IMR-90 (cell line): Measurements from ENCODE around the gene ARL4C. TPM values are rescaled to one million over a fixed set of nuclear protein-coding genes. Genes with fewer than 3 reads are reported as not detected.

Source experiments
- ATAC-seq: fragments of 200-7000 bp; cut with Tn5 transposase; 2 replicates; pipeline ENCODE4 v1.9.1; 2020; ENCODE audit warnings: low read depth, mild to moderate bottlenecking, moderate library complexity
- Bru-seq: library from RNA; stranded (reverse); fragments of 400-500 nt; gene quantifications from one replicate; lab custom pipeline; 2021; lab: Mats Ljungman, UMichigan
- BruChase-seq, 2 experiments: library from RNA; stranded (reverse); fragments of 400-500 nt; gene quantifications; one replicate each; lab custom pipeline; 2021; lab: Mats Ljungman, UMichigan
- BruUV-seq: library from RNA; stranded (reverse); fragments of 400-500 nt; replicated peaks from 2 replicates; lab custom pipeline; 2021; lab: Mats Ljungman, UMichigan
- CTCF ChIA-PET: fragments of 300-600 bp; formaldehyde crosslinking; extraction: SDS; loops from one replicate; lab custom pipeline; 2021; ENCODE audit warnings: antibody characterized with exemption; lab: Yijun Ruan, JAX
- POLR2A ChIA-PET: fragments of 300-600 bp; sonication (Branson Sonifier 250); formaldehyde crosslinking; loops from one replicate; lab custom pipeline; 2022; ENCODE audit warnings: antibody characterized with exemption; ENCODE audit not compliant: unreplicated experiment; lab: Charles Lee
- DNase-seq: peaks from one replicate; pipeline ENCODE4 v3.0.0; 2013
- H2AFZ ChIP-seq: replicated peaks from 2 replicates; pipeline ENCODE3; 2013; ENCODE audit warnings: low read length, mild to moderate bottlenecking; ENCODE audit not compliant: poor library complexity
- H2AK5ac ChIP-seq: 2 replicates; pipeline ENCODE4 v1.6.1; 2013; ENCODE audit warnings: low read depth, low read length, inconsistent platforms
- H2AK9ac ChIP-seq: replicated peaks from 2 replicates; pipeline ENCODE3; 2013; ENCODE audit warnings: mild to moderate bottlenecking, low read depth, low read length, moderate library complexity; ENCODE audit not compliant: poor library complexity
- H2BK120ac ChIP-seq: 2 replicates; pipeline ENCODE4 v1.6.1; 2013; ENCODE audit warnings: low read depth, low read length, inconsistent platforms
- H2BK15ac ChIP-seq: 3 replicates; pipeline ENCODE4 v1.6.1; 2013; ENCODE audit warnings: low read depth, low read length, inconsistent platforms
- H2BK20ac ChIP-seq: 2 replicates; pipeline ENCODE4 v1.6.1; 2013; ENCODE audit warnings: low read depth, mild to moderate bottlenecking, inconsistent platforms, low read length, moderate library complexity
- H2BK5ac ChIP-seq: 2 replicates; pipeline ENCODE4 v1.6.1; 2013; ENCODE audit warnings: mild to moderate bottlenecking, low read depth, low read length, inconsistent platforms; ENCODE audit not compliant: poor library complexity, severe bottlenecking
- H3K14ac ChIP-seq: replicated peaks from 2 replicates; pipeline ENCODE4 v1.6.1; 2013; ENCODE audit warnings: low read depth, low read length, inconsistent platforms
- H3K18ac ChIP-seq: 2 replicates; pipeline ENCODE4 v1.6.1; 2013; ENCODE audit warnings: low read depth, low read length, control low read depth
- H3K23ac ChIP-seq: 2 replicates; pipeline ENCODE4 v1.6.1; 2013; ENCODE audit warnings: low read depth, low read length, inconsistent platforms
- H3K27ac ChIP-seq: 2 replicates; pipeline ENCODE4 v1.5.1; 2013; ENCODE audit warnings: mild to moderate bottlenecking, control low read depth, low read length; ENCODE audit not compliant: insufficient read depth
- H3K27me3 ChIP-seq: 2 replicates; pipeline ENCODE4 v1.6.1; 2013; ENCODE audit warnings: low read length; ENCODE audit not compliant: control insufficient read depth, insufficient read depth
- H3K36me3 ChIP-seq: 2 replicates; pipeline ENCODE4 v1.6.1; 2013; ENCODE audit warnings: low read length, mixed read lengths; ENCODE audit not compliant: control insufficient read depth, insufficient read depth
- H3K4ac ChIP-seq: 2 replicates; pipeline ENCODE4 v1.6.1; 2013; ENCODE audit warnings: low read depth, low read length, inconsistent platforms
- H3K4me1 ChIP-seq: 2 replicates; pipeline ENCODE4 v1.6.1; 2013; ENCODE audit warnings: low read length, mixed read lengths; ENCODE audit not compliant: control insufficient read depth, insufficient read depth
- H3K4me2 ChIP-seq: 2 replicates; pipeline ENCODE4 v1.6.1; 2013; ENCODE audit warnings: low read depth, mild to moderate bottlenecking, control low read depth, low read length, moderate library complexity
- H3K4me3 ChIP-seq: 2 replicates; pipeline ENCODE4 v1.5.1; 2013; ENCODE audit warnings: low read depth, mild to moderate bottlenecking, control low read depth, low read length, moderate library complexity; ENCODE audit not compliant: insufficient read depth
- H3K56ac ChIP-seq: 2 replicates; pipeline ENCODE4 v1.6.1; 2013; ENCODE audit warnings: low read length, inconsistent platforms; ENCODE audit not compliant: insufficient read depth; ENCODE audit errors: extremely low read depth
- H3K79me1 ChIP-seq, 2 experiments: 2 replicates each; pipeline ENCODE4 v1.6.1; 2013; ENCODE audit warnings: low read length in 2 of 2, inconsistent platforms in 1 of 2, low read depth in 1 of 2
- H3K9ac ChIP-seq: 2 replicates; pipeline ENCODE4 v1.6.1; 2013; ENCODE audit warnings: low read depth, low read length, control low read depth
- H3K9me1 ChIP-seq: 2 replicates; pipeline ENCODE4 v1.6.1; 2013; ENCODE audit warnings: low read length, inconsistent platforms; ENCODE audit not compliant: insufficient read depth
- H3K9me3 ChIP-seq: 2 replicates; pipeline ENCODE4 v1.6.1; 2013; ENCODE audit warnings: low read length; ENCODE audit not compliant: control insufficient read depth, insufficient read depth
- H4K20me1 ChIP-seq: 2 replicates; pipeline ENCODE4 v1.6.1; 2013; ENCODE audit warnings: low read length, inconsistent platforms; ENCODE audit not compliant: insufficient read depth
- H4K5ac ChIP-seq: 2 replicates; pipeline ENCODE4 v1.6.1; 2013; ENCODE audit warnings: mild to moderate bottlenecking, low read depth, low read length, control low read depth
- H4K8ac ChIP-seq, 2 experiments: 2 replicates each; pipeline ENCODE4 v1.6.1; 2013; ENCODE audit warnings: low read depth in 2 of 2, low read length in 2 of 2, control low read depth in 1 of 2, inconsistent platforms in 1 of 2
- H4K91ac ChIP-seq: 2 replicates; pipeline ENCODE4 v1.6.1; 2013; ENCODE audit warnings: low read depth, low read length, inconsistent platforms; ENCODE audit not compliant: insufficient read depth
- BHLHE40 ChIP-seq: fragments of 150-350 bp; IDR thresholded peaks from 2 replicates; pipeline ENCODE4 v1.6.1; 2016; ENCODE audit warnings: mild to moderate bottlenecking, low read depth, low read length
- CEBPB ChIP-seq: IDR thresholded peaks from 2 replicates; pipeline ENCODE4 v1.6.1; 2012; ENCODE audit warnings: low read depth, low read length, improper control_type of control experiment
- CHD1 ChIP-seq: IDR thresholded peaks from 2 replicates; pipeline ENCODE4 v1.6.1; 2012; ENCODE audit warnings: low read depth, low read length, improper control_type of control experiment
- MAFK ChIP-seq: IDR thresholded peaks from 2 replicates; pipeline ENCODE4 v1.6.1; 2012; ENCODE audit warnings: low read depth, low read length, improper control_type of control experiment
- MAZ ChIP-seq: IDR thresholded peaks from 2 replicates; pipeline ENCODE4 v1.6.1; 2012; ENCODE audit warnings: low read depth, mild to moderate bottlenecking, low read length, improper control_type of control experiment, moderate library complexity, borderline replicate concordance
- MXI1 ChIP-seq: IDR thresholded peaks from 2 replicates; pipeline ENCODE4 v1.6.1; 2012; ENCODE audit warnings: low read depth, mild to moderate bottlenecking, low read length, moderate library complexity, borderline replicate concordance
- RCOR1 ChIP-seq: IDR thresholded peaks from 2 replicates; pipeline ENCODE4 v1.6.1; 2012; ENCODE audit warnings: mild to moderate bottlenecking, low read length, improper control_type of control experiment; ENCODE audit not compliant: insufficient replicate concordance
- RFX5 ChIP-seq: IDR thresholded peaks from 2 replicates; pipeline ENCODE4 v1.8.0; 2012; ENCODE audit warnings: low read depth, mild to moderate bottlenecking, low read length, moderate library complexity
- SMC3 ChIP-seq: fragments of 150-350 bp; IDR thresholded peaks from 2 replicates; pipeline ENCODE4 v1.6.1; 2016; ENCODE audit warnings: low read depth, mild to moderate bottlenecking, antibody characterized with exemption, low read length, moderate library complexity
- WGBS, 2 experiments: methylation state at CpG; one replicate each; pipeline versions ENCODE4 v1.1.5 to v1.1.7; 2013; ENCODE audit warnings: missing lambda C conversion rate in 2 of 2; ENCODE audit not compliant: insufficient read length in 1 of 2; ENCODE audit errors: extremely low coverage in 2 of 2; 5-methylcytosine and 5-hydroxymethylcytosine counted together
- dilution Hi-C: fragments of 300-500 bp; cut with HindIII; formaldehyde crosslinking; loops from one replicate; pipeline ENCODE4 v1.14.3; 2018; ENCODE audit warnings: low sequenced_read_pairs; ENCODE audit not compliant: unreplicated experiment
- in situ Hi-C: fragments of 300-500 bp; cut with MboI; formaldehyde crosslinking; loops from 3 replicates; pipeline ENCODE4 v1.14.3; 2019; ENCODE audit warnings: low sequenced_read_pairs, inconsistent platforms, mixed read lengths
- intact Hi-C: fragments of 100-400 bp; cut with micrococcal nuclease; formaldehyde crosslinking; loops from 2 replicates; pipeline ENCODE4 v1.10.0; 2022
- long read RNA-seq: library from polyadenylated mRNA; unstranded; transcript quantifications from one replicate; pipeline ENCODE4 v2.0.0, GENCODE V29; 2021; ENCODE audit not compliant: unreplicated experiment
- polyA plus RNA-seq, 3 experiments: library from polyadenylated mRNA; depleted of rRNA; stranded (reverse); fragments of >200 nt; gene quantifications; 2 replicates each; pipeline ENCODE4 v1.2.3, GENCODE V29; 2012; ENCODE audit warnings: low replicate concordance in 1 of 3
- total RNA-seq: library from RNA; depleted of rRNA; stranded (reverse); fragments of >200 nt; gene quantifications from 2 replicates; pipeline ENCODE4 v1.2.3, GENCODE V29; 2012; rRNA removed
- TF ChIP-seq, protein P1 (sequence below): fragments of 150-350 bp; IDR thresholded peaks from 2 replicates; pipeline ENCODE4 v1.6.1; 2016; ENCODE audit warnings: low read depth, mild to moderate bottlenecking, low read length, moderate library complexity, borderline replicate concordance
- TF ChIP-seq, protein P2 (sequence below): conservative IDR thresholded peaks from 2 replicates; pipeline ENCODE4 v1.5.1; 2012; ENCODE audit warnings: mild to moderate bottlenecking, low read depth, low read length, improper control_type of control experiment

Gene ARL4C
- total RNA-seq (7.7 and 12.5 TPM in 2 replicates), polyA plus RNA-seq (2012; rRNA removed) (8.2 and 8.7 TPM in 2 replicates), Bru-seq, nascent RNA (percentile 76 among the genes with signal in this experiment), BruChase-seq, experiment 1, labeled RNA remaining after a 6-hour chase (percentile 54 among the genes with signal in this experiment), BruChase-seq, experiment 2, labeled RNA remaining after a 2-hour chase (percentile 96 among the genes with signal in this experiment)
- 4.8 and 7.4 TPM in 2 replicates for polyA plus RNA-seq (2012; cell fraction: cytosol; rRNA removed)
- 6.5 and 6.7 TPM in 2 replicates for polyA plus RNA-seq (2012; cell fraction: nucleus; rRNA removed; ENCODE audit: low replicate concordance)
- long read RNA-seq, full-length matches to known transcripts = 73 of 74 reads
- long read RNA-seq, partial matches to known transcripts = 0 of 74 reads
- long read RNA-seq, other reads (novel, unspliced or antisense) = 1 of 74 reads

GRCh38 chr2:234496835-234497593, at the start of gene ARL4C:
Gene ARL4C (minus strand): TSS chr2:234497081. CDS start chr2:234496586, 495 bp downstream.
- Histone ChIP-seq H4K8ac (peak within 1 kb of the TSS in 1 of 2 experiments; percentile 75; a peak in 2 of 4 replicates), H3K4me1 (peaks cover 5% of the 10 kb centered on the region), H3K36me3 (no peaks in the 10 kb centered on the region), H3K4me2 (peak within 1 kb of the TSS; percentile 82), H3K23ac (peak within 1 kb of the TSS; percentile 88), H3K18ac (peak within 1 kb of the TSS; percentile 8; the same call in 1 of the 2 replicates), H3K9me3 (no peaks in the 10 kb centered on the region), H4K20me1 (peaks cover 5% of the 10 kb centered on the region; the same call in 1 of the 2 replicates), H3K27ac (peak within 1 kb of the TSS; percentile 42), H2BK120ac (peak within 1 kb of the TSS; percentile 56), H3K9ac (peak within 1 kb of the TSS; percentile 77), H2BK15ac (peak within 1 kb of the TSS; percentile 72; the same call in 1 of the 3 replicates), H3K4me3 (peak within 1 kb of the TSS; percentile 84), H4K5ac (peak within 1 kb of the TSS; percentile 9), H3K56ac (no peak within 1 kb of the TSS; the same call in 1 of the 2 replicates), H4K91ac (peak within 1 kb of the TSS; percentile 70), H3K79me1 (peaks cover 21 to 39% of the 10 kb centered on the region in 2 experiments), H3K9me1 (0 out of 2 replicates have a peak, but pooled peaks cover under 1% of the 10 kb centered on the region), H2BK20ac (peak within 1 kb of the TSS; percentile 34; the same call in 1 of the 2 replicates), H3K27me3 (no peaks in the 10 kb centered on the region), H2BK5ac (peak within 1 kb of the TSS; percentile 40), H2AK9ac (peak within 1 kb of the TSS; percentile 90), H3K4ac (peak within 1 kb of the TSS; percentile 78), H3K14ac (peak within 1 kb of the TSS; percentile 84), H2AFZ (peak within 1 kb of the TSS; percentile 82), H2AK5ac (peak within 1 kb of the TSS; percentile 66; the same call in 1 of the 2 replicates)
- CTCF ChIA-PET = interaction anchor here (0.9 to 2.1 kb wide), 2 partner anchors 208 to 362 kb away, joined by 3 to 5 read pairs; no protein-coding TSS in a partner anchor
- DNase-seq = peak; percentile 60
- intact Hi-C loops = loop anchor here (1.0 to 10.0 kb wide), 3 partner anchors 132 to 362 kb away; no protein-coding TSS in a partner anchor
- 0% methylated on average over 7 of the region's 100 CpGs; no CpG with 5 or more reads in 1 of the 2 experiments for WGBS, 2 experiments
- dilution Hi-C loops = no loop called here
- no TSS peak for BruUV-seq
- POLR2A ChIA-PET = interaction anchor here (0.8 kb wide), 1 partner anchor 207 kb away, joined by 3 read pairs; no protein-coding TSS in a partner anchor
- in situ Hi-C loops = loop anchor here (10.0 kb wide), 1 partner anchor 212 kb away; no protein-coding TSS in a partner anchor
- peak; percentile 86 for ATAC-seq
- TF ChIP-seq, protein P1, sequence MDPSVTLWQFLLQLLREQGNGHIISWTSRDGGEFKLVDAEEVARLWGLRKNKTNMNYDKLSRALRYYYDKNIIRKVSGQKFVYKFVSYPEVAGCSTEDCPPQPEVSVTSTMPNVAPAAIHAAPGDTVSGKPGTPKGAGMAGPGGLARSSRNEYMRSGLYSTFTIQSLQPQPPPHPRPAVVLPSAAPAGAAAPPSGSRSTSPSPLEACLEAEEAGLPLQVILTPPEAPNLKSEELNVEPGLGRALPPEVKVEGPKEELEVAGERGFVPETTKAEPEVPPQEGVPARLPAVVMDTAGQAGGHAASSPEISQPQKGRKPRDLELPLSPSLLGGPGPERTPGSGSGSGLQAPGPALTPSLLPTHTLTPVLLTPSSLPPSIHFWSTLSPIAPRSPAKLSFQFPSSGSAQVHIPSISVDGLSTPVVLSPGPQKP = no peak
- TF ChIP-seq RCOR1 (no peak), CHD1 (no peak), BHLHE40 (no peak), SMC3 (no peak), MAZ (peak; percentile 37; the same call in 1 of the 2 replicates), RFX5 (no peak), MAFK (no peak), CEBPB (no peak), MXI1 (no peak)
- TF ChIP-seq, protein P2, sequence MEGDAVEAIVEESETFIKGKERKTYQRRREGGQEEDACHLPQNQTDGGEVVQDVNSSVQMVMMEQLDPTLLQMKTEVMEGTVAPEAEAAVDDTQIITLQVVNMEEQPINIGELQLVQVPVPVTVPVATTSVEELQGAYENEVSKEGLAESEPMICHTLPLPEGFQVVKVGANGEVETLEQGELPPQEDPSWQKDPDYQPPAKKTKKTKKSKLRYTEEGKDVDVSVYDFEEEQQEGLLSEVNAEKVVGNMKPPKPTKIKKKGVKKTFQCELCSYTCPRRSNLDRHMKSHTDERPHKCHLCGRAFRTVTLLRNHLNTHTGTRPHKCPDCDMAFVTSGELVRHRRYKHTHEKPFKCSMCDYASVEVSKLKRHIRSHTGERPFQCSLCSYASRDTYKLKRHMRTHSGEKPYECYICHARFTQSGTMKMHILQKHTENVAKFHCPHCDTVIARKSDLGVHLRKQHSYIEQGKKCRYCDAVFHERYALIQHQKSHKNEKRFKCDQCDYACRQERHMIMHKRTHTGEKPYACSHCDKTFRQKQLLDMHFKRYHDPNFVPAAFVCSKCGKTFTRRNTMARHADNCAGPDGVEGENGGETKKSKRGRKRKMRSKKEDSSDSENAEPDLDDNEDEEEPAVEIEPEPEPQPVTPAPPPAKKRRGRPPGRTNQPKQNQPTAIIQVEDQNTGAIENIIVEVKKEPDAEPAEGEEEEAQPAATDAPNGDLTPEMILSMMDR = peak; percentile 17; the same call in 1 of the 2 replicates
